ENCODE data around the gene TMEM117.

DNA sequence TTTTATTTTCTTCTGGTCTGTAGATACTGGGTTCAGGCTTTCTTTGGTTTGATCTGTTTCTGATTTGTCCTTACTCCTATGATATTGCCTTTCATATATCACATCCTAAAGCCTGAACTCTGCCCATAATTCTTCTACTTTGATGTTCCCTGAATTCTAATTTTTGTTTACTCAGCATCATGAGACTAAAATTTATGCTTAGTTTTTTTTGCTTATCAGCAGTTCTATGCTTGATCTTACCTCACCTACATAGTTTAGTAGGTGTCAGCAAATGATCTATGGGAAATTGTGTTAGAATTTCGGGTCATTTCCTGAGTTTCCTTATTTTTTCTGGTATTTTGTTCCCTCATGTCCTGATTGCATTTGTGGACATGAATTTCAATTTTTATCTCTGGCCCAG, 94.2 kb downstream of the TMEM117 start:
- TF ChIP-seq POU6F1 (CRISPR knock-in tag; IDR thresholded peaks at IDR 0.05; ENCODE audit: borderline replicate concordance, low read depth) (no peak), ZFP30 (CRISPR knock-in tag; IDR thresholded peaks at IDR 0.05) (no peak), PATZ1 (CRISPR knock-in tag; IDR thresholded peaks at IDR 0.05; ENCODE audit: borderline replicate concordance) (no peak), PPARA (CRISPR knock-in tag; IDR thresholded peaks at IDR 0.05; ENCODE audit: borderline replicate concordance) (no peak), ARNTL (CRISPR knock-in tag; IDR thresholded peaks at IDR 0.05; ENCODE audit: borderline replicate concordance, low read depth) (no peak), CSDC2 (CRISPR knock-in tag; IDR thresholded peaks at IDR 0.05) (no peak), OSR1 (CRISPR knock-in tag; IDR thresholded peaks at IDR 0.05) (no peak)

Measured in SK-N-SH treated with all-trans-retinoic acid at 6 μM for 48 hours (cell line).